ENCODE results near the gene NR4A3. TPM values are rescaled to one million over a fixed set of nuclear protein-coding genes. Genes with fewer than 3 reads are reported as not detected.

The NR4A3 gene
- total RNA-seq, 1 experiment from 2014 or later, result 37.7 TPM

- in situ Hi-C loops (cut with HindIII; ENCODE audit: low pct_unique_long_range_greater_than_20kb, low sequenced_read_pairs), result no loop called here
- DNase-seq (ENCODE audit: low read depth, low spot score), result no peak
These were observed 3.7 kb downstream of the NR4A3 start for GRCh38 chr9:99825172-99826046.

- in situ Hi-C loops (cut with HindIII; ENCODE audit: low pct_unique_long_range_greater_than_20kb, low sequenced_read_pairs), result no loop called here
- no peak for DNase-seq (ENCODE audit: low read depth, low spot score)
These were observed 4.9 kb downstream of the NR4A3 start for GRCh38 chr9:99826579-99826978.

GRCh38 chr9:99827244-99827643, 5.6 kb downstream of the NR4A3 start:
- DNase-seq (ENCODE audit: low read depth, low spot score), result no peak
- in situ Hi-C loops (cut with HindIII; ENCODE audit: low pct_unique_long_range_greater_than_20kb, low sequenced_read_pairs), result no loop called here

GRCh38 chr9:99828054-99828416, 6.3 kb downstream of the NR4A3 start:
- DNase-seq (ENCODE audit: low read depth, low spot score), result no peak
- in situ Hi-C loops (cut with HindIII; ENCODE audit: low pct_unique_long_range_greater_than_20kb, low sequenced_read_pairs), result no loop called here

GRCh38 chr9:99828417-99829176, 6.9 kb downstream of the NR4A3 start:
- in situ Hi-C loops (cut with HindIII; ENCODE audit: low pct_unique_long_range_greater_than_20kb, low sequenced_read_pairs), result no loop called here
- no peak for DNase-seq (ENCODE audit: low read depth, low spot score)

GRCh38 chr9:99831857-99832557, 10.3 kb downstream of the NR4A3 start:
- no peak for DNase-seq (ENCODE audit: low read depth, low spot score)
- in situ Hi-C loops (cut with HindIII; ENCODE audit: low pct_unique_long_range_greater_than_20kb, low sequenced_read_pairs), result no loop called here

GRCh38 chr9:99832558-99832864, 10.8 kb downstream of the NR4A3 start:
- in situ Hi-C loops (cut with HindIII; ENCODE audit: low pct_unique_long_range_greater_than_20kb, low sequenced_read_pairs), result no loop called here
- no peak for DNase-seq (ENCODE audit: low read depth, low spot score)

GRCh38 chr9:99833735-99834134, 12.1 kb downstream of the NR4A3 start:
- in situ Hi-C loops (cut with HindIII; ENCODE audit: low pct_unique_long_range_greater_than_20kb, low sequenced_read_pairs), result no loop called here
- peak; percentile 39 for DNase-seq (ENCODE audit: low read depth, low spot score)

GRCh38 chr9:99834474-99834873, 12.8 kb downstream of the NR4A3 start:
- in situ Hi-C loops (cut with HindIII; ENCODE audit: low pct_unique_long_range_greater_than_20kb, low sequenced_read_pairs), result no loop called here
- no peak for DNase-seq (ENCODE audit: low read depth, low spot score)

- no peak for DNase-seq (ENCODE audit: low read depth, low spot score)
- in situ Hi-C loops (cut with HindIII; ENCODE audit: low pct_unique_long_range_greater_than_20kb, low sequenced_read_pairs), result no loop called here
These were observed 13.5 kb downstream of the NR4A3 start for GRCh38 chr9:99835142-99835541.

- in situ Hi-C loops (cut with HindIII; ENCODE audit: low pct_unique_long_range_greater_than_20kb, low sequenced_read_pairs), result no loop called here
- no peak for DNase-seq (ENCODE audit: low read depth, low spot score)
These were observed 13.9 kb downstream of the NR4A3 start for GRCh38 chr9:99835581-99835980.

- no peak for DNase-seq (ENCODE audit: low read depth, low spot score)
- in situ Hi-C loops (cut with HindIII; ENCODE audit: low pct_unique_long_range_greater_than_20kb, low sequenced_read_pairs), result no loop called here
These were observed 18.4 kb downstream of the NR4A3 start for GRCh38 chr9:99840072-99840471.

- DNase-seq (ENCODE audit: low read depth, low spot score), result no peak
- in situ Hi-C loops (cut with HindIII; ENCODE audit: low pct_unique_long_range_greater_than_20kb, low sequenced_read_pairs), result no loop called here
These were observed 23.4 kb downstream of the NR4A3 start for GRCh38 chr9:99845063-99845462.

- in situ Hi-C loops (cut with HindIII; ENCODE audit: low pct_unique_long_range_greater_than_20kb, low sequenced_read_pairs), result no loop called here
- DNase-seq (ENCODE audit: low read depth, low spot score), result no peak
These were observed 26.8 kb downstream of the NR4A3 start for GRCh38 chr9:99848447-99848846.

GRCh38 chr9:99850736-99851499, 29.2 kb downstream of the NR4A3 start:
- no peak for DNase-seq (ENCODE audit: low read depth, low spot score)
- in situ Hi-C loops (cut with HindIII; ENCODE audit: low pct_unique_long_range_greater_than_20kb, low sequenced_read_pairs), result loop anchor here (10.0 kb wide), 1 partner anchor 104 kb away; no protein-coding TSS in a partner anchor

- no peak for DNase-seq (ENCODE audit: low read depth, low spot score)
- in situ Hi-C loops (cut with HindIII; ENCODE audit: low pct_unique_long_range_greater_than_20kb, low sequenced_read_pairs), result loop anchor here (10.0 kb wide), 1 partner anchor 103 kb away; no protein-coding TSS in a partner anchor
These were observed 29.8 kb downstream of the NR4A3 start for GRCh38 chr9:99851500-99851822.

GRCh38 chr9:99852617-99853016, 30.9 kb downstream of the NR4A3 start:
- in situ Hi-C loops (cut with HindIII; ENCODE audit: low pct_unique_long_range_greater_than_20kb, low sequenced_read_pairs), result loop anchor here (10.0 kb wide), 1 partner anchor 102 kb away; no protein-coding TSS in a partner anchor
- no peak for DNase-seq (ENCODE audit: low read depth, low spot score)
